Muscle layer of colon (tissue), 2 donors: Measurements from ENCODE around the gene GMPR2.

Source experiments
- H3K27ac ChIP-seq: one replicate; pipeline ENCODE4 v1.7.0; 2013; ENCODE audit warnings: low read depth, mild to moderate bottlenecking, low read length, moderate library complexity
- H3K27me3 ChIP-seq, 2 donors: one replicate each; pipeline ENCODE4 v1.7.0; 2013; ENCODE audit warnings: low read length in 2 of 2, mild to moderate bottlenecking in 2 of 2; ENCODE audit not compliant: insufficient read depth in 2 of 2, control insufficient read depth in 1 of 2
- H3K36me3 ChIP-seq: one replicate; pipeline ENCODE4 v1.7.0; 2013; ENCODE audit warnings: mild to moderate bottlenecking, low read length; ENCODE audit not compliant: insufficient read depth
- H3K4me1 ChIP-seq: one replicate; pipeline ENCODE4 v1.7.0; 2013; ENCODE audit warnings: mild to moderate bottlenecking, low read length; ENCODE audit not compliant: insufficient read depth
- H3K4me3 ChIP-seq, 2 donors: one replicate each; pipeline ENCODE4 v1.7.0; 2013; ENCODE audit warnings: low read length in 2 of 2, low read depth in 1 of 2, mild to moderate bottlenecking in 1 of 2, moderate library complexity in 1 of 2
- H3K9ac ChIP-seq: one replicate; pipeline ENCODE4 v1.7.0; 2013; ENCODE audit warnings: low read length
- H3K9me3 ChIP-seq: one replicate; pipeline ENCODE4 v1.7.0; 2013; ENCODE audit warnings: mild to moderate bottlenecking, low read length
- donor health status: abdominal sarcoma.
- donor health status: Adenocarcinoma of cecum.

GMPR2 gene

DNA sequence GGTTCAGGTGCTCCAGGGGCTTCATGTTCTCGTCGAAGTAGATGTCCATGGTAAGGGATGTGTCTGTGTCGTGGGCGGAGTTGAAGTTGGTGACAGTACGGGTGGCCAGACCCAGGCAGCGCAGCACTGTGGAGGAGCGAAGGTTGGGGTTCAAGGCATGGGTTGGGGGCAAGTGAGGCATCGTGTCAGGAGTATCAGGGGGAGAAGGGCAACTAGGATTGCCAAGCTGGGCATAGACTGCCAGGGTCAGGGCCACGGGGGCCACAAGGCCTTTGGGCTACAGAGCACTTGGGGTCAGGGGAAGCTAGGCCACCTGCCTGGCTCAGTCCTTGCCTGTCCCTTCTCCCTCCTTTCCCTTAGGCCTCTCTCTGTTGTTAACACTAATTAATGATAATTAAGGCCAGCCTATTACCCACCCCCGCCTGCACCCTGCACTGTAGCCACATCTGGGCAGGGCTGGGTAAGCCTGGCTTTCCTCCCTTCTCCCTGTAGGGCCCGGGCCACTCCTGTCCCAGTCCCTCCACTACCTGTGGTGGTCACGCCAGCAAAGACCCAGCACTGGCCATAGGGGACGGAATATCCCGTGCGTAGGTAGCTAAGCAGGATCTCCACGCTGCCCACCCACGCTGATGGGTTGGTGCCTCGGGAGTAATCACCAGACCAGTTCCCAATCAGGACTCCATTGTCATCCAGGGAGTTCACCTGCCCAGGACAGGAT is 26.0 kb downstream of the GMPR2 start:
- Histone ChIP-seq H3K4me1 (no peaks in the 10 kb centered on the region), H3K9ac (no peak overlapping the region), H3K4me3 (no peak overlapping the region), H3K27me3 (no peaks in the 10 kb centered on the region), H3K9me3 (no peaks in the 10 kb centered on the region), H3K36me3 (no peaks in the 10 kb centered on the region), H3K27ac (no peak overlapping the region)

- Histone ChIP-seq H3K9me3 (no peaks in the 10 kb centered on the region), H3K36me3 (no peaks in the 10 kb centered on the region), H3K4me1 (no peaks in the 10 kb centered on the region), H3K9ac (no peak overlapping the region), H3K27me3 (no peaks in the 10 kb centered on the region), H3K4me3 (no peak overlapping the region), H3K27ac (no peak overlapping the region)
Measured at GRCh38 chr14:24259282-24260025, 26.7 kb downstream of the GMPR2 start.

DNA sequence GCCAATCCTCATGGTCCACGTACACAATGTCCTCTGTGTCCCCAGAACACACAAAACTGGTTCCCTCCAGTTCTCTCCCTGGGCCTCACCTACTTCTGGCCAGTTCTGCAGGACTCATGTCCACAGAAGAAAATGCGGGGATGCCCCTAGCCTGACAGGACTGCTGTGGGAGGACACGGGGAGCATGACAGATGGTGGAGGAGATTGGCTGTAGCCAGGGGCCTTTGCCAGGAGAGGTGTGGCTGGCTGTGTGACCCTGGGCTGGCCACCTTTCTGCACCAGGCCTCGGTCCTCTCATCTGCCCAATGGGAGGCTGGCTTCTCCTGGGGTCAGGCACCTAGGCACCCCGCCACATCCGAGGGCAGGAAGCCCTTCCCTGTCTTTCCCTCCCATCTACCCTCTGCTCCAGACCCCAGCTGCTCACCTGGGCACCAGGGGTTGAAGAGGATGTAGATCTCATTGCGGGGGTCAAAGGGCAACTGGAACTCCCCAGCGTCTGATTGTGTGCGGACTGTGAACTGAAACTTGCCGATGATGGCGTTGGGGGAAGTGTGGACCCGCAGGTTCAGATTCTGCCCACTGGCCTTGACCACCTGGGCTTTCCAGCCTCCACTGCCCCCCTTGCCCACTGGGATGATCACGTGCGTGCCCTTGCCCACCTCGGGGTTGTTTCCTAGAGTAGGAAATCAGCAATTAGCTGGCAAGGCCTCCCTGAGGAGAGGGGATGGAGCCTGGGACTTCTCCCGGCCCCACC is 27.5 kb downstream of the GMPR2 start:
- no peaks in the 10 kb centered on the region for H3K27me3 ChIP-seq
- no peaks in the 10 kb centered on the region for H3K4me1 ChIP-seq
- no peak overlapping the region for H3K4me3 ChIP-seq
- no peaks in the 10 kb centered on the region for H3K9me3 ChIP-seq
- no peak overlapping the region for H3K9ac ChIP-seq
- no peaks in the 10 kb centered on the region for H3K36me3 ChIP-seq
- H3K27ac ChIP-seq: no peak overlapping the region

- H3K9me3 ChIP-seq: no peaks in the 10 kb centered on the region
- H3K27me3 ChIP-seq: no peaks in the 10 kb centered on the region
- H3K4me1 ChIP-seq: no peaks in the 10 kb centered on the region
- no peak overlapping the region for H3K27ac ChIP-seq
- H3K36me3 ChIP-seq: no peaks in the 10 kb centered on the region
- H3K4me3 ChIP-seq: no peak overlapping the region
- H3K9ac ChIP-seq: no peak overlapping the region
Measured at GRCh38 chr14:24260780-24261157, 28.0 kb downstream of the GMPR2 start.

GRCh38 chr14:24261256-24261968 is 28.7 kb downstream of the GMPR2 start:
- Histone ChIP-seq H3K9ac (no peak overlapping the region), H3K4me3 (no peak overlapping the region), H3K27me3 (no peaks in the 10 kb centered on the region), H3K9me3 (no peaks in the 10 kb centered on the region), H3K4me1 (no peaks in the 10 kb centered on the region), H3K36me3 (no peaks in the 10 kb centered on the region), H3K27ac (no peak overlapping the region)

GRCh38 chr14:24261969-24262327 is 29.2 kb downstream of the GMPR2 start:
- Histone ChIP-seq H3K9me3 (no peaks in the 10 kb centered on the region), H3K4me3 (no peak overlapping the region), H3K9ac (no peak overlapping the region), H3K27me3 (no peaks in the 10 kb centered on the region), H3K4me1 (no peaks in the 10 kb centered on the region), H3K27ac (no peak overlapping the region), H3K36me3 (no peaks in the 10 kb centered on the region)

DNA sequence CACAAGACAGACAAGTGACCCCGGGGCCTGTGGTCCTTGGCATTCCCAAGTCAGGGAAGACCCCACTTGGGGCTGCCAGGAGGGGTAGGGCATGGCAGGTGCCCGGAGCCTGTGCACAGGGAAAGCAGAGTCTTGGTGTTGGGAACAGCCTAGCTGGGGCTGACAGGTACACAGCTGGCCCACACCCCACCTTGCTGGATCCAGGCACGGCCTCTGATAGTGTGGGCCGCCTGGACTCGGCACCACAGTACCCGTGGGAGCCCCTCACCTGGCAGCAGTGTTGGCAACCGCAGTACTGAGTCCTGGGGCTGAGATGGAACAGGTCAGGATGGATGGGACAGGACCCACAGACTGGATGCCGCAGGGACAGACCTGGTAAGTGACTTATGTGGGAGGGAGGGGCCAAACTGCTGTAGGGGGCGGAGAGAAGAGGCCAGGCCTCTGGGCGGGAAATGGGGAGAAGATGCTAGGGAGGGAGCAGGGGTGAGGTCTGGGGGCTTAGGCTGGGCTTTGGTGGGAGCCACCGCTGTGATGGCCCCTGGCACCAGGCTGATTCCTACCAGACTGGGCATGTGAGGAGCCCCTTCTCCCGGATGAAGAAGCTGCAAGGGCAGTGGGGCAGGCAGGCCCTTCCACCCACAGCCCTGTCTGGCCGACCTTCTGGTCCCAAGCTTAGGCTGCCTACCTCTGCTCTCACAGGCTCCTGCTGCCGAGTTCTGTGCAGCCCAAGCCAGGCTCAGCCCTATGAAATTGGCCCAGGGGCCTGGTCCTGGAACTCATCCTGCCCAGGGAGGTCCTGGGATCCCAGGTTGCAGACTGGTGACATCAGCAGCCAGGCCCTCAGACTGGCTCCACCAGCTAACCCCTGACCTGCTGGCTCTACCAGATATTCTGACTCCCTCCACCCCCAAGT is 30.3 kb downstream of the GMPR2 start, which contains the start of gene TGM1:
Gene TGM1, minus strand, starts transcription at position 357 of the 913 bp plus-strand sequence. CDS start 825 bp downstream, outside the sequence.
- Histone ChIP-seq H3K36me3 (no peaks in the 10 kb centered on the region), H3K9me3 (no peaks in the 10 kb centered on the region), H3K9ac (no peak within 1 kb of the TSS), H3K27me3 (no peaks in the 10 kb centered on the region), H3K4me3 (no peak within 1 kb of the TSS), H3K27ac (no peak within 1 kb of the TSS), H3K4me1 (no peaks in the 10 kb centered on the region)

DNA sequence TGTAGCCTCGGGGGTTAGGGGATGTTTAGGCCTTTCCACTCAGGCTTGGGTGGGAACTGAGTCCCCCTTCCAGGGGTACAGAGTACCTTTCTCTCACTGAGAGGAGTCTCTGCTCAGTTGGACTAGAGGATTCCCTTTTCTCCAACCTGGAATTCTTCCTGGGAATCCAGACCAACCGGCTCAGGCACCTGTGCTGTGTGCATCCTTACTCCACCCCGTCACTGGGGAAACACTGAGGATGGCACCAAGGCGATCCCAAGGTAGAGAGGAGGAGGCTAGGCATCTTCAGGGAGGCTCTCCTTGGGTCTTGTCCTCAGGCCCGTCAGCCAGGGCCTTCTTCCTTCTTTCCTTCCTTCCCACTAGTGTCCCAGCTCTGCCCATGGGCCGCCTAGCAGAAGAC is 31.1 kb downstream of the GMPR2 start:
- no peaks in the 10 kb centered on the region for H3K36me3 ChIP-seq
- H3K27ac ChIP-seq: no peak overlapping the region
- no peaks in the 10 kb centered on the region for H3K9me3 ChIP-seq
- no peaks in the 10 kb centered on the region for H3K4me1 ChIP-seq
- no peak overlapping the region for H3K4me3 ChIP-seq
- H3K9ac ChIP-seq: no peak overlapping the region
- H3K27me3 ChIP-seq: no peaks in the 10 kb centered on the region

DNA sequence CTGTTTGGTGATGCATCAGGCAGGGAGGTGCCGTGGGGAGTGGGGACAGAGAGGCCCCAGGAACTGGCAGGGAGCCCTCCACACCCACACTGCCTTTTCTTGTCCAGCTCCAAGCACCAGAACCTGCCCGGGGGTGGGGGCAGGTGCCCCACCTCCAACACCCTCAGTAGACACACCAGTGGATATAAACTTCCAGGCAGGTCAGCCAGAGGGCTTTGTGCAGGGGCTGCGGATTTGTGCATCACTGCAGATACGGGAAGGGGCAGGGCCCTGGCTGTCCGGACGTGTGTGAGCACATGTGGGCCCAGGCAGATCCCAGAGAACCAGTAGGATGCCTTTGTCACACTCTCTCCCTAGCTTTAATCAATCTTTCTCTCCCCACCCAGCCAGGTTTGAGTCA is 31.6 kb downstream of the GMPR2 start:
- H3K4me1 ChIP-seq: no peaks in the 10 kb centered on the region
- H3K4me3 ChIP-seq: no peak overlapping the region
- no peaks in the 10 kb centered on the region for H3K36me3 ChIP-seq
- H3K27ac ChIP-seq: no peak overlapping the region
- no peaks in the 10 kb centered on the region for H3K27me3 ChIP-seq
- no peak overlapping the region for H3K9ac ChIP-seq
- H3K9me3 ChIP-seq: no peaks in the 10 kb centered on the region

- H3K4me3 ChIP-seq: no peak overlapping the region
- peaks cover 4% of the 10 kb centered on the region for H3K4me1 ChIP-seq
- H3K9me3 ChIP-seq: no peaks in the 10 kb centered on the region
- no peaks in the 10 kb centered on the region for H3K27me3 ChIP-seq
- H3K36me3 ChIP-seq: peaks cover 3% of the 10 kb centered on the region
- H3K27ac ChIP-seq: no peak overlapping the region
- H3K9ac ChIP-seq: no peak overlapping the region
Measured at GRCh38 chr14:24266344-24267244, 33.9 kb downstream of the GMPR2 start.
